Peyer's patch (tissue), 4 donors: Measurements from ENCODE around the gene ZFYVE1.
"Not testable (repeated sequence)": the region's sequence is repeated elsewhere in the genome, so short reads cannot be mapped to it uniquely, and the experiment has no call there.

Experiments used
- CTCF ChIP-seq, 6 experiments: fragments of 450-650 bp in 4 of 6; fragments of 200-600 bp in 2 of 6; sonication (generic) in 1 of 6; IDR thresholded peaks; one replicate each; pipeline ENCODE4 v1.5.1; 2017 to 2019; ENCODE audit warnings: antibody characterized with exemption in 6 of 6, mild to moderate bottlenecking in 3 of 6, moderate library complexity in 1 of 6
- POLR2A ChIP-seq, 2 donors: fragments of 450-650 bp; IDR thresholded peaks; one replicate each; pipeline ENCODE4 v1.5.1; 2017; ENCODE audit warnings: antibody characterized with exemption in 2 of 2, mild to moderate bottlenecking in 2 of 2, moderate library complexity in 2 of 2

GRCh38 chr14:73036706-73037450 is 10.0 kb upstream of the ZFYVE1 start:
- not testable (repeated sequence) for TF ChIP-seq CTCF, POLR2A (IDR thresholded peaks at IDR 0.05)
